Upper lobe of right lung (tissue), 1 donor: ENCODE results near the gene NOTUM. TPM values are rescaled to one million over a fixed set of nuclear protein-coding genes. Genes with fewer than 3 reads are reported as not detected.

Experiments
- ATAC-seq: fragments of 200-7000 bp; cut with Tn5 transposase; one replicate; pipeline ENCODE4 v1.9.1; 2020; ENCODE audit warnings: mild to moderate bottlenecking, moderate library complexity
- DNase-seq: peaks from one replicate; pipeline ENCODE4 v3.0.0-alpha.2; 2020
- H3K27ac ChIP-seq: fragments of 200-600 bp; one replicate; pipeline ENCODE4 v1.8.0; 2022
- H3K27me3 ChIP-seq: fragments of 200-600 bp; one replicate; pipeline ENCODE4 v1.8.0; 2022; ENCODE audit warnings: mild to moderate bottlenecking
- H3K36me3 ChIP-seq: fragments of 200-600 bp; one replicate; pipeline ENCODE4 v1.8.0; 2022
- H3K4me1 ChIP-seq: fragments of 200-600 bp; one replicate; pipeline ENCODE4 v1.8.0; 2022
- H3K4me3 ChIP-seq: fragments of 200-600 bp; one replicate; pipeline ENCODE4 v1.8.0; 2022; ENCODE audit warnings: mild to moderate bottlenecking
- H3K9me3 ChIP-seq: fragments of 200-600 bp; one replicate; pipeline ENCODE4 v1.8.0; 2022
- intact Hi-C: fragments of 100-400 bp; cut with DNase I; formaldehyde crosslinking; loops from one replicate; pipeline ENCODE4 v1.11.0; 2022
- total RNA-seq: library from RNA; stranded (reverse); fragmentation: NEBNext Ultra II Directional; extraction: Animal tissue kit (Norgen Biotek cat#: 25700); gene quantifications from one replicate; pipeline ENCODE4 v1.2.1, GENCODE V29; 2021
- TF ChIP-seq, protein P1 (sequence below): fragments of 200-600 bp; IDR thresholded peaks from one replicate; pipeline ENCODE4 v1.8.0; 2022; ENCODE audit warnings: antibody characterized with exemption
- donor health status: DM: no; HTN: yes; CAD: no; lungs with severe emphysema.

NOTUM gene
- total RNA-seq, 1 donor from 2014 or later: 6.1 TPM

DNA sequence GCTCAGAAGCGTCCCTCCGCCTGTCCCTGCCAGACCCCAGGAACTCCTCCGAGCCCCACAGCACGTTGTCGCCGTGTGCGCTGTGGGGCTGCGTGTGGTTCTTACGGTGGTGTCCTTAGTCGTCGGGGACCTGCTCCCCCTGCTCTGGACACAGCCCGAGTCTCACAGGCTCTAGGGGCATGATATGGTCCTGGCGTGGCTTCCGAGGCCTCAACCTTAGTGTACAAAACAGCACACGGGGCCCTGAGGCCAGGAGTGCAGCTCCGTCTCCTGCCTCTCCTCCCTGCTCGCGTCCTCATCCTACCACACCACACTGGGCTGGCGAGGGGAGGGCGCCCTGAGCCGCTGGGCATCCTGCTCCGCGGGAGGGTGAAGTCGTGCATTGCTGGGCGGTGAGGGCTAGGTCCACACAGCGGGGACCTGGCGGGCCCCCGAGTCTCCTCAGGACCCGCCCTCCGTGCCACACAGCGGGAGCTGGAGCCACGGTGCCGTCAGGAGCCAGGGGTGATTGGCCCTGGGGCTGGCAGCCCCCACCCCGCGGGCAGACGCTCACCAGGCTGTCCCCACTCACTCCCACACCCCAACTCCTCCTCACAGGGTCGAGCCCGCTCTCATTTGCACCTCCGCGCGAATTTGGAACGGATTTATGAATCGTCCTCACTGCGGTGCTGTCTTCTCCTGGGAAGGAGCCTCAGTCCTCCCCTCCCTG lies 32.3 kb downstream of the NOTUM start:
- H3K4me1 ChIP-seq: peaks cover 32% of the 10 kb centered on the region
- H3K4me3 ChIP-seq: peak overlapping the region; percentile 64
- TF ChIP-seq, protein P1, sequence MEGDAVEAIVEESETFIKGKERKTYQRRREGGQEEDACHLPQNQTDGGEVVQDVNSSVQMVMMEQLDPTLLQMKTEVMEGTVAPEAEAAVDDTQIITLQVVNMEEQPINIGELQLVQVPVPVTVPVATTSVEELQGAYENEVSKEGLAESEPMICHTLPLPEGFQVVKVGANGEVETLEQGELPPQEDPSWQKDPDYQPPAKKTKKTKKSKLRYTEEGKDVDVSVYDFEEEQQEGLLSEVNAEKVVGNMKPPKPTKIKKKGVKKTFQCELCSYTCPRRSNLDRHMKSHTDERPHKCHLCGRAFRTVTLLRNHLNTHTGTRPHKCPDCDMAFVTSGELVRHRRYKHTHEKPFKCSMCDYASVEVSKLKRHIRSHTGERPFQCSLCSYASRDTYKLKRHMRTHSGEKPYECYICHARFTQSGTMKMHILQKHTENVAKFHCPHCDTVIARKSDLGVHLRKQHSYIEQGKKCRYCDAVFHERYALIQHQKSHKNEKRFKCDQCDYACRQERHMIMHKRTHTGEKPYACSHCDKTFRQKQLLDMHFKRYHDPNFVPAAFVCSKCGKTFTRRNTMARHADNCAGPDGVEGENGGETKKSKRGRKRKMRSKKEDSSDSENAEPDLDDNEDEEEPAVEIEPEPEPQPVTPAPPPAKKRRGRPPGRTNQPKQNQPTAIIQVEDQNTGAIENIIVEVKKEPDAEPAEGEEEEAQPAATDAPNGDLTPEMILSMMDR: no peak
- H3K27me3 ChIP-seq: no peaks in the 10 kb centered on the region
- DNase-seq (no peak), ATAC-seq (no peak)
- no peak overlapping the region for H3K27ac ChIP-seq
- no peaks in the 10 kb centered on the region for H3K9me3 ChIP-seq
- intact Hi-C loops: no loop called here
- no peaks in the 10 kb centered on the region for H3K36me3 ChIP-seq

DNA sequence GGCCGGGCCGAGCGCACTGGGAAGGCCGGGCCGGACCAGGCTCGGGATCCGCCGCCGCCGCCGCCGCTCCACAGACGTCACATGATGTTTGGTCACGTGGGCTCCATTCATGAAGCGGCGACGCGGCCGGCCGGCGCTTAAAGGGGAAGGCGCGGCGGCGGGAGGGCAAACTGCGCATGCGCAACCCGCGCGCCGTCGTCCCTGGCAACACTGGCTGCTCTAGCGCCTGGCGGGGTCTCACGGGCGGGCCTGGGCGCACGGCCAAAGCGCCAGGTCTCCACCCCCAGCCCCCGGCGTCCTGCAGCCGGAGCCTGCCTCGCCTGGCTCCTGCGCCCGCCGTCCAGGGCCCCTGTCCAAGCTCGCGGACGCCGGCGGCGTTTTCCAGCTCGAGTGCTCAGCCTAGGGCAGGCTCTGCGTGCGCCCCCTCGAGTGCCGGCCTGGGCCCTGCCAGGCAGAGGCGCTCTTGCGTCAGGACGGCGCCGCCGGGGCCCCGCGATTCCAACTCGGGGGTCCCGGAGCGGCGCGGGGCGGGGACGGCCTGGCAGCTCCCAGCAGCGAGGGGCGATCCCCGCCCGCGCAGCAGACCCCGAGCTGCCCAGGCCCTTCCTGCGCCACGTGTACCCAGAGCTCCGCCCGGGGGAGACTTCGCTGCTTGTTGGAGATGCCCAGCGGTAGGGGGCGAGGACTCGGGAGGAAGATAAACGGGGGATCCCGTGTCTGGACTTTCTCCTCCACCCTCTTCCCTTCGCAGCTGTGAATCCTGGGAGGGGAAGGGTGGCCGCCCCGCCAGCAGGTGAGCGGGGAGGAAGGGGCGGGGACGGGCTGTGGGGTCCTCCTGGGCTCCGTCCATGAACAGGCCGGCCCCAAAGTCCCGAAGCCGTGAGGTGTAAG lies 33.1 kb downstream of the NOTUM start, which contains the start of gene MAFG:
Gene MAFG, minus strand, starts transcription at position 83 of the 891 bp plus-strand sequence. CDS start 4,550 bp downstream, outside the sequence.
- intact Hi-C loops: no loop called here
- TF ChIP-seq, protein P1: peak; percentile 32
- Histone ChIP-seq H3K36me3 (no peaks in the 10 kb centered on the region), H3K9me3 (no peaks in the 10 kb centered on the region), H3K27ac (peak within 1 kb of the TSS; percentile 90), H3K4me1 (peaks cover 40% of the 10 kb centered on the region), H3K4me3 (peak within 1 kb of the TSS; percentile 86), H3K27me3 (no peaks in the 10 kb centered on the region)
- DNase-seq (peak; percentile 95), ATAC-seq (peak; percentile 58)

DNA sequence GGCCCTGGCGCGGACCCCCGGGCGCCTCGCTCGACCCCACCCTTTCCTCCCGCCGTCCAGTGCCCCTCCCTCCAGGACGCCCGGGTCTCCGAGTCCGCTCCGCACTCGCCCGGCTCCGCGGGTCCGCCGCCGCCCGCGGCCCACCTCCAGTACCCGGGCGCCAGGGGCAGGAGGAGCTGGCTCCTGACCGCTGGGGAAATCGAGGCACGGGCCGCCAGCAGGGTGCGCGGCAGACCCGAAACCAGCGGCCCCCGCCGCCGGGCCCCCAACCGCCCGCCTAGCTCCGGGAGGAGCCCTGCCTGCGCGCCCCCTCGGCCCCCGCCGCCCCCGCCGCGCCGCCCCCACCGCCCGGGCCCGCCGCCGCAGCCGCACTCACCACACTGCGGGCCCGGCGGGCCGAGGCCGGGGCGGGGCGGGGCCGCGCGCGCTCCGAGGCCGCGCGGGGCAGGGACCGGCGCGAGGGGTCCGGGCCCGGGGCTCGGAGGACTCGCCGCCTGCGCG lies 33.8 kb downstream of the NOTUM start:
- H3K4me1 ChIP-seq: peaks cover 41% of the 10 kb centered on the region
- no peak for ATAC-seq
- H3K27me3 ChIP-seq: no peaks in the 10 kb centered on the region
- H3K27ac ChIP-seq: peak overlapping the region; percentile 90
- no peaks in the 10 kb centered on the region for H3K9me3 ChIP-seq
- DNase-seq: no peak
- H3K4me3 ChIP-seq: peak overlapping the region; percentile 86
- H3K36me3 ChIP-seq: no peaks in the 10 kb centered on the region
- TF ChIP-seq, protein P1: no peak
- intact Hi-C loops: no loop called here

DNA sequence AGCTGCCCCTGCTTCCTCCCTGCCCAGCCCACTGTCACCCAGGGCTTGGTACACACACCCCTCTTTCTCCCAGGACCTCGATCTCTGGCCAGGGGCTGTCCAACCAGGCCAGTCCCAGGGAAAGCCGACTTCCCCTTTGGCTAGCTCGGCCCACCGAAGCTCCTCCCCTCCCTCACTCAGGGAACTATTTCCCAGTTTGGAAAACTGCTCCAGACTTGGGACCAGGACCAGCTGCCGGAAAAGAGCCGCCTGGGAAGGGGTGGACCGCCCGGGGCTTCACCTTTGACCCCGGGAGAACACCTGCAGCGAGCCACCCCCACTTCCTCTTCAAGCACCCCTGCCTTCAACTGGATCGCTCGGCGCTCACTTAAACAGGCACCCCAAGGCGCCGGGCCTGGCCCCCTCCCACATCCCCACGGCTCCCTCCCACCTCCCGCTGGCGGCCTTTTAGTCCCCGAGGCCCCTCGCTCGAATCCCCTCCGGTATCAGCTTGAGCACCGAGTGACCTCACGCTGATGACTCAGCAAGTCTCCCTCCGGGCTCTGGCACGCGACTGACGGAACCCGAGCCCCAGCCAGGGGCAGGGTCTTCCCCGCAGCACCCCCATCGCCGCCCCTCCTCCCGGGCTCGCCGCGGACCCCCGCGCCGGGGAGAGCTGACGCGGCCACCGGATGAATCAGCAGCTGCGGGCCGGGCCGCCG lies 34.4 kb downstream of the NOTUM start:
- TF ChIP-seq, protein P1: no peak
- Histone ChIP-seq H3K27me3 (no peaks in the 10 kb centered on the region), H3K27ac (peak overlapping the region; percentile 90), H3K9me3 (no peaks in the 10 kb centered on the region), H3K4me1 (peaks cover 41% of the 10 kb centered on the region), H3K4me3 (peak overlapping the region; percentile 86), H3K36me3 (peaks cover 3% of the 10 kb centered on the region)
- peak; percentile 87 for DNase-seq
- intact Hi-C loops: no loop called here
- peak; percentile 64 for ATAC-seq

DNA sequence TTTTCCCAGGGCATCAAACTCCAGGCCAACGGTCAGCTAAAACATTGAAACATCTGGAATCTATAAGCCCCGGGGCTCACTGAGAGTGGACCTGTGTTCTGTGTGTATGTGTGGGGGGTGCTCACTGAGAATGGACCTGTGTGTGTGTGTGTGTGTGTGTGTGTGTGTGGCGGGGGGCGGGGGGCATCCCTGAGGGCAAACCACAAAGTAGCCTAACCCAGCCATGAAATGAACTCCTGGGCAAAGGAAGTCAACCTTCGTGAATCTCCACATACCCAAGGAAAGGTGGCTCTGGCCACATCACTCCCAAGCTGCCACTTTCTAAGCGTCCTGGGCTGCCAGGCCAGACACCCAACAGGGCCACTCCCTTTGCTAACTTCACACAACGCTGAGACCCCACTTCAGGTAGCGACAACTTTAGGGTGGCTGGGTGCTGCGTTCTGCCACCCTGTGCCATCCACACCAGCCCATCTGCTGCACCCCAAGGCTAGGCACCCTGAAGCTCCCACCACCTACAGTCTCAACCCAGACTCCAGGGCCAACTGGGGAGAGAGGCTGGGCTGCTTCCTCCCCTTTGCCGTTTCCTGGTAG lies 35.0 kb downstream of the NOTUM start:
- Histone ChIP-seq H3K4me1 (peaks cover 41% of the 10 kb centered on the region), H3K4me3 (peak overlapping the region; percentile 86)
- intact Hi-C loops: no loop called here

More for the DNA sequence above, 35.0 kb downstream of the NOTUM start:
- no peak for ATAC-seq
- TF ChIP-seq, protein P1: no peak
- no peak for DNase-seq
- H3K9me3 ChIP-seq: no peaks in the 10 kb centered on the region
- H3K36me3 ChIP-seq: peaks cover 7% of the 10 kb centered on the region
- peak overlapping the region; percentile 90 for H3K27ac ChIP-seq
- no peaks in the 10 kb centered on the region for H3K27me3 ChIP-seq
